Aorta (tissue), 5 donors: ENCODE results near the gene LRP1B. TPM values are rescaled to one million over a fixed set of nuclear protein-coding genes. Genes with fewer than 3 reads are reported as not detected.
"Not testable (repeated sequence)": the region's sequence is repeated elsewhere in the genome, so short reads cannot be mapped to it uniquely, and the experiment has no call there.

Experiments used
- ATAC-seq: fragments of 200-7000 bp; cut with Tn5 transposase; one replicate; pipeline ENCODE4 v1.9.1; 2022; ENCODE audit warnings: moderate library complexity; ENCODE audit not compliant: low FRiP score
- DNase-seq, 2 donors: peaks; one replicate each; pipeline ENCODE4 v3.0.0-alpha.2; 2020
- H3K27ac ChIP-seq, 2 donors: one replicate each; pipeline ENCODE4 v1.5.1; 2013; ENCODE audit warnings: low read length in 2 of 2, mild to moderate bottlenecking in 2 of 2, moderate library complexity in 2 of 2, control low read depth in 1 of 2, inconsistent platforms in 1 of 2, low read depth in 1 of 2
- H3K27me3 ChIP-seq, 2 donors: one replicate each; pipeline ENCODE4 v1.6.1; 2013; ENCODE audit warnings: control low read depth in 1 of 2, low read length in 1 of 2, mild to moderate bottlenecking in 1 of 2, moderate library complexity in 1 of 2; ENCODE audit not compliant: insufficient read depth in 2 of 2, control insufficient read depth in 1 of 2
- H3K36me3 ChIP-seq, 2 donors: one replicate each; pipeline ENCODE4 v1.6.1; 2013; ENCODE audit warnings: control low read depth in 1 of 2, low read length in 1 of 2, mild to moderate bottlenecking in 1 of 2; ENCODE audit not compliant: insufficient read depth in 2 of 2, control insufficient read depth in 1 of 2
- H3K4me1 ChIP-seq, 2 donors: one replicate each; pipeline ENCODE4 v1.6.1; 2013; ENCODE audit warnings: low read length in 2 of 2, control low read depth in 1 of 2, mild to moderate bottlenecking in 1 of 2, moderate library complexity in 1 of 2; ENCODE audit not compliant: insufficient read depth in 2 of 2, control insufficient read depth in 1 of 2
- H3K4me3 ChIP-seq, 2 donors: one replicate each; pipeline ENCODE4 v1.5.1; 2013; ENCODE audit warnings: low read length in 2 of 2, control low read depth in 1 of 2, mild to moderate bottlenecking in 1 of 2
- H3K9me3 ChIP-seq: one replicate; pipeline ENCODE4 v1.6.1; 2013; ENCODE audit warnings: mild to moderate bottlenecking, low read length; ENCODE audit not compliant: control insufficient read depth
- WGBS, 2 donors: extraction: QIAGEN DNeasy Blood & Tissue Kit; methylation state at CpG; one replicate each; pipeline ENCODE4 v1.1.7; 2013; 5-methylcytosine and 5-hydroxymethylcytosine counted together
- intact Hi-C, 2 donors: fragments of 100-400 bp; cut with DNase I; formaldehyde crosslinking; loops; one replicate each; pipeline versions ENCODE4 v1.14.2 to v1.15.0; 2022
- polyA plus RNA-seq, 2 donors: library from polyadenylated mRNA; stranded (reverse); fragments of 200-250 nt; gene quantifications; one replicate each; pipeline ENCODE4 v1.2.3, GENCODE V29; 2013
- total RNA-seq, 2 donors: library from RNA; stranded (reverse); fragmentation: NEBNext Ultra II Directional; extraction: Animal tissue kit (Norgen Biotek cat#: 25700); gene quantifications; one replicate each; pipeline ENCODE4 v1.2.1, GENCODE V29; 2021
- donor health status: healthy with polysubstance abuse.
- donor health status: Bipolar disorder and iron deficiency.
- donor health status: DM: no; HTN: no; CAD: no.
- donor health status: DM: no; HTN: no; CAD: no.
- donor health status: DM: yes; HTN: yes; CAD: no.

LRP1B gene
- total and polyA plus RNA-seq, 4 donors, result 0.33 to 0.94 TPM; not detected in 2

DNA sequence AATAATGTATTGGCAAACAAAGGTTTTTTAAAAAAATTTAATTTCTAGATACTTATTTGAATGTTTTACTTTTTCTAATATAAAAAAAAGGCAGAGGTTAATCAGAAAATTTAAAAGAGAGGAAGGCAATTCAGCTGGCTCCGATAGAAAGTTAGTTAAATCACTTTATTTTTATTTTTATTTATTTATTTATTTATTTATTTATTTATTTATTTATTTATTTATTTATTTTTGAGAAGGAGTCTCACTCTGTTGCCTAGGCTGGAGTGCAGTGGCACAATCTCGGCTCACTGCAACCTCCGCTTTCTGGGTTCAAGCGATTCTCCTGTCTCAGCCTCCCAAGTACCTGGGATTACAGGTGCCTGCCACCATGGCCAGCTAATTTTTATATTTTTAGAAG, 1480.7 kb downstream of the LRP1B start:
- DNase-seq, H3K36me3 ChIP-seq, intact Hi-C loops, H3K27ac ChIP-seq, H3K27me3 ChIP-seq, H3K4me1 ChIP-seq, H3K9me3 ChIP-seq, H3K4me3 ChIP-seq, ATAC-seq: not testable (repeated sequence)
- 89 to 97% methylated on average over 4 of the region's 4 CpGs for WGBS, 2 donors

DNA sequence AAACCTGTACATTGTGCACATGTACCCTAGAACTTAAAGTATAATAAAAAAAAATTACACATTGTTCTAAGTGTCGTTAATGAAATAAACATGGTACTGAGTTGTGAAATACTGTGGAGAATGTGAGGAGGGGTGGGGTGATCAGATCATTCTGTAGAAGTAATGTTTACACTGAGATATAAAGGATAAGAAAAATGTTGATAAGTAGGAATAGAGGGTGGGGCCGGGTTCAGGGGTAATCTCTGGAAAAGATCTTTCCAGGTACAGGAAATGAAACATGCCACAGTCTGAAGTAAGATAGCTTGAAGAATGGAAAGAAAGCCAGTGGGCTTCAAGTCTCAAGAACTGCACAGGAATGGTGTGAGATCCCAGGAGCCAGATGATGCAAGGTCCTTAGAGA, 1482.4 kb downstream of the LRP1B start:
- DNase-seq (no peak), ATAC-seq (no peak)
- 81 to 95% methylated on average over 2 of the region's 2 CpGs for WGBS, 2 donors
- H3K27ac ChIP-seq, result no peak overlapping the region
- intact Hi-C loops, result no loop called here
- no peaks in the 10 kb centered on the region for H3K9me3 ChIP-seq
- H3K27me3 ChIP-seq, result no peaks in the 10 kb centered on the region
- H3K4me1 ChIP-seq, result no peaks in the 10 kb centered on the region
- H3K36me3 ChIP-seq, result no peaks in the 10 kb centered on the region
- no peak overlapping the region for H3K4me3 ChIP-seq

DNA sequence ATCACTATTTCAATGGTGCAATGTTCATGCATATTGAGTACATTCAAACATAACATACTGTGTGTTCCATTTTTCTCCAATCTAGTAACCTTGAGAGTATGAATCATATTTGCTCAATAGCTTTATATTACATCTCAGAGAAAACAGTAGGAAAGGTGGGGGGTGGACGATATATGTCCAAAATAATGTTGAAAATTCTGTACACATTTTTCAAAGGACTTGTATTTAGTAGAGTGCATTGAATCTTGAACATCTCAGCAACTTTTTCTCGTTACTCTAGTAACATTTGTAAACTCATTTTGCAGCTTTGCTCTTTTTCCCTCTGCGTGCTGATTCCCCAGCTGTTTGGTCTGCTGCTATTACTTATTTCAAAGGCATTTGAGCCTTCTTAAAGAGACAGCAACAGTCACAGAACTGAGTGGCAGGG, 1487.0 kb downstream of the LRP1B start:
- Histone ChIP-seq H3K4me1 (no peaks in the 10 kb centered on the region), H3K27ac (no peak overlapping the region), H3K27me3 (no peaks in the 10 kb centered on the region), H3K4me3 (no peak overlapping the region), H3K36me3 (no peaks in the 10 kb centered on the region), H3K9me3 (no peaks in the 10 kb centered on the region)
- 13 to 15% methylated on average over 3 of the region's 3 CpGs for WGBS, 2 donors
- ATAC-seq (no peak), DNase-seq (no peak)
- intact Hi-C loops, result no loop called here

DNA sequence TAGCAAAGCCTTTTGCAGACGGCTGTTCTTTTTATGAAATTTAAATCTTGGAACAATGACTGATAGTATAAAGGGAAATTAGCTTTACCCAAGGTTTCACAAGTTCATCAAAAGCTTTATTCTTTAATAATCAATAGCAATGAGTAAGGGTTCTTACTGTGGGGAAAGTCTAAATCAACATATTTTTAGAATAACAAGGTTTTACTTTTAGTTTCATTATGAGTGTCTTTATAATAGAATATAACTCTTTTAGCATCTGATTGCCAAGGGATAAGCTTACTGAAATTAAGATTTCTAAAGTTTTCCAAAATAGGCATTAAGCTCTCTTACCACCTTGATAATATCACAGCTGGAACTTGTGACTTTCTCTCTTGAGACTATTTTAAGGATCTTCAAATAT, 1489.7 kb downstream of the LRP1B start:
- intact Hi-C loops, result no loop called here
- no peaks in the 10 kb centered on the region for H3K36me3 ChIP-seq
- no peak overlapping the region for H3K27ac ChIP-seq
- no peak overlapping the region for H3K4me3 ChIP-seq
- no peak for DNase-seq
- no peaks in the 10 kb centered on the region for H3K9me3 ChIP-seq
- H3K27me3 ChIP-seq, result no peaks in the 10 kb centered on the region
- WGBS, 2 donors, result 53 to 57% methylated on average over 1 of the region's 1 CpG
- ATAC-seq, result no peak
- no peaks in the 10 kb centered on the region for H3K4me1 ChIP-seq

DNA sequence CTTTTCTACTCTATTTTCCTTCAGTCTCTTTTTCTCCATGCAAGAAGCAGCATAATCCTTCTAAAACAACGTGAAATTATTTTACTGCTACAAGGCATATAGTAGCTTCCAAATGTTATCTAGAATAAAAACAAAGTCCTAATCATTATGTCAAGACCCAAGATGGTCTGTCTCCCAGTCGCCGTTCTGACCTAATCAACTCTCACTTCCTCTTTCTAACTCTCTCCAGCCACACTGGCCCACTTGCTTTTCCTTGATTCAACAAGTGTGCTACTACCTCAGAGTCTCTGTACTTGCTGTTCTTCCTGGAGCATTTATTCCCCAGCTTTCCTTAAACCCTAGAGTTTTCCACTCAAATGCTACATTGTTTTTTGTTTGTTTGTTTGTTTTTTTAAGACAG, 1491.2 kb downstream of the LRP1B start:
- WGBS, 2 donors, result 2 to 6% methylated on average over 3 of the region's 3 CpGs

DNA sequence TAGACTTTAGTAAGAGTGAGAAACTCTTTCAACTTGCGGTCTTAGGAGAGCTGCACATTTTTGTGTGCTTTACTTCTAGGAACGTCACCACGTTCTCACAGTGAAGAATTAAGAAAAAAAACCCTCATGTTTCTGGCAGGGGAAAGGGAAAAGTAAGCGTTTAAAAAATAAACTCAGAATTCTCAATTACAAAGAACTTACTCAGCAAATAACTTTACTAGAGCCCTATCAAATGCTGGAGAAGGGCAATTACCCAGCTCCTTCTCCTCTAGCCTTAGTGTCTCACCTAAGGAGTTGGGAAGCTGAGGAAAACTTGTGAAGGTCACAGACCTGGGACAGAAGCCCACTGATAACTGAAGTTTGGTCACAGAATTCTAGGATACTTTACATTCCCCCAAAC, 1500.3 kb downstream of the LRP1B start:
- Histone ChIP-seq H3K9me3 (no peaks in the 10 kb centered on the region), H3K36me3 (no peaks in the 10 kb centered on the region), H3K4me3 (no peak overlapping the region), H3K27me3 (no peaks in the 10 kb centered on the region), H3K4me1 (no peaks in the 10 kb centered on the region), H3K27ac (no peak overlapping the region)
- DNase-seq (no peak), ATAC-seq (no peak)
- intact Hi-C loops, result no loop called here
- WGBS, 2 donors, result 30 to 35% methylated on average over 4 of the region's 4 CpGs

More for the DNA sequence above, 1491.2 kb downstream of the LRP1B start:
- Histone ChIP-seq H3K4me1 (no peaks in the 10 kb centered on the region), H3K4me3 (no peak overlapping the region), H3K36me3 (no peaks in the 10 kb centered on the region), H3K27me3 (no peaks in the 10 kb centered on the region), H3K9me3 (no peaks in the 10 kb centered on the region), H3K27ac (no peak overlapping the region)
- ATAC-seq (no peak), DNase-seq (no peak)
- intact Hi-C loops, result no loop called here

DNA sequence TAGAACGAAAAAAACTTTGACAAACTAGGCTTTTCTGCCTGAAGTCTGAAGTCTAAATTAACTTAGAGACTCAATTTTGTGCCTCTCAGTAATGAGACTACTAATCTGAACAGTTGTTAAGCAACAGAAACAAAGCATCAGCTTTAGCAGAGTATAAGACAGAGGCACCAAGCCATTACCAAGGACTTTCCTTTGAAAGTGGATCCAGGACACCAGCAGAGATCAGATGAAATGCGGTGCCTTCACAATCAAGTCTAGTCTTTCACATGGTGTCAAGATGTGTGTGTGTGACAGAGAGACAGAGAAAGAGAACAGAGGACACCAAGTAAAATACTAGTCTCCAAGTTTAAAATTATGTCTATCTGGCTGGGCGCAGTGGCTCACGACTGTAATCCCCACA, 1502.9 kb downstream of the LRP1B start:
- ATAC-seq, result no peak
- intact Hi-C loops, result no loop called here
- WGBS, 2 donors, result 95 to 98% methylated on average over 4 of the region's 4 CpGs

DNA sequence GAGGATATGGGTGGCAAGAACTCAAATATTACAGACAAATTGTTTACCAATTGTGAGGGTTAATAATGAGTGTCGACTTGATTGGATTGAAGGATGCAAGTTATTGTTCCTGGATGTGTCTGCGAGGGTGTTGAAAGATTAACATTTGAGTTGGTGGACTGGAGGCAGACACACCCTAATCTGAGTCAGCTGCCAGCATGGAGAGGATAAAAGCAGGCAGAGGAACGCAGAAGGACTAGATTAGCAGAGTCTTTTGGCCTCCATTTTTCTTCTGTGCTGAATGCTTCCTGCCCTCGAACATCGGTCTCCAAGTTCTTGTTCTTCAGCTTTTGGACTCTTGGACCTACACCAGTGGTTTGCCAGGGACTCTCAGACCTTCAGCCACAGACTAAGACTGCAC, 1503.7 kb downstream of the LRP1B start:
- DNase-seq (no peak), ATAC-seq (no peak)
- 84 to 85% methylated on average over 5 of the region's 5 CpGs for WGBS, 2 donors
- no peaks in the 10 kb centered on the region for H3K4me1 ChIP-seq
- H3K36me3 ChIP-seq, result no peaks in the 10 kb centered on the region
- no peaks in the 10 kb centered on the region for H3K27me3 ChIP-seq
- H3K27ac ChIP-seq, result no peak overlapping the region
- H3K9me3 ChIP-seq, result no peaks in the 10 kb centered on the region
- no peak overlapping the region for H3K4me3 ChIP-seq
- intact Hi-C loops, result no loop called here

More for the DNA sequence above, 1502.9 kb downstream of the LRP1B start:
- DNase-seq, result no peak
- Histone ChIP-seq H3K4me3 (no peak overlapping the region), H3K4me1 (no peaks in the 10 kb centered on the region), H3K9me3 (no peaks in the 10 kb centered on the region), H3K27me3 (no peaks in the 10 kb centered on the region), H3K27ac (no peak overlapping the region), H3K36me3 (no peaks in the 10 kb centered on the region)

DNA sequence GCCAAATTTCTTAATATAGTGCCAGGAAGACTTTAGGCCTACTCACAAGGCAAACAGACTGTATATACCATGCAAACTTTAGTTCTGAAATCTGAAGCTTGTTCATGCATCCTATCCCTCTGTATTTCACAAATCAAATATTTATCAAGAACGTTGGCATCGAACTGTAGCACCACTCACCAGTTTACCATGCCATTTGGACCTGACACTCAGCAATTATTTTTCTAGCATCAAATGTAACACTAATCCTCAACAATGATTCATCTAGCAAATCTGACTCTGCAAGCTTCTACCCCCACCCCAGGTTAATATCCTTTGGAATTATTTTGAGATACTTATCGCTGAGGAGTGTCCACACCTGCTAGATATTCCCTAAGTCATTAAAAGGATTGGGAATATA, 1506.6 kb downstream of the LRP1B start:
- no peaks in the 10 kb centered on the region for H3K36me3 ChIP-seq
- no peak overlapping the region for H3K27ac ChIP-seq
- H3K27me3 ChIP-seq, result no peaks in the 10 kb centered on the region
- 89 to 95% methylated on average over 3 of the region's 3 CpGs for WGBS, 2 donors
- DNase-seq (no peak), ATAC-seq (no peak)
- no peaks in the 10 kb centered on the region for H3K4me1 ChIP-seq
- no peak overlapping the region for H3K4me3 ChIP-seq
- no peaks in the 10 kb centered on the region for H3K9me3 ChIP-seq
- intact Hi-C loops, result no loop called here
